ENCODE data around the gene AK9. TPM values are rescaled to one million over a fixed set of nuclear protein-coding genes. Genes with fewer than 3 reads are reported as not detected.

The AK9 gene
- polyA plus RNA-seq, 1 donor from 2014 or later, result 27.7 TPM

- no peak overlapping the region for H3K4me2 ChIP-seq (ENCODE audit: low read length)
- no peak overlapping the region for H3K9ac ChIP-seq (ENCODE audit: low read length)
- H3K4me3 ChIP-seq (ENCODE audit: low read length), result no peak overlapping the region
- TF ChIP-seq POLR2AphosphoS5 (IDR thresholded peaks at IDR 0.05) (no peak), EZH2 (IDR thresholded peaks at IDR 0.05; ENCODE audit: borderline replicate concordance, insufficient read depth, low read length, poor library complexity, severe bottlenecking) (no peak), MXI1 (conservative IDR thresholded peaks at IDR 0.05; ENCODE audit: poor library complexity, severe bottlenecking) (no peak), RAD21 (conservative IDR thresholded peaks at IDR 0.05) (no peak), EP300 (conservative IDR thresholded peaks at IDR 0.05; ENCODE audit: poor library complexity, severe bottlenecking) (no peak), SMC3 (conservative IDR thresholded peaks at IDR 0.05; ENCODE audit: poor library complexity) (no peak), TAF1 (IDR thresholded peaks at IDR 0.05; ENCODE audit: low read depth) (no peak)
- TF ChIP-seq, protein P1, sequence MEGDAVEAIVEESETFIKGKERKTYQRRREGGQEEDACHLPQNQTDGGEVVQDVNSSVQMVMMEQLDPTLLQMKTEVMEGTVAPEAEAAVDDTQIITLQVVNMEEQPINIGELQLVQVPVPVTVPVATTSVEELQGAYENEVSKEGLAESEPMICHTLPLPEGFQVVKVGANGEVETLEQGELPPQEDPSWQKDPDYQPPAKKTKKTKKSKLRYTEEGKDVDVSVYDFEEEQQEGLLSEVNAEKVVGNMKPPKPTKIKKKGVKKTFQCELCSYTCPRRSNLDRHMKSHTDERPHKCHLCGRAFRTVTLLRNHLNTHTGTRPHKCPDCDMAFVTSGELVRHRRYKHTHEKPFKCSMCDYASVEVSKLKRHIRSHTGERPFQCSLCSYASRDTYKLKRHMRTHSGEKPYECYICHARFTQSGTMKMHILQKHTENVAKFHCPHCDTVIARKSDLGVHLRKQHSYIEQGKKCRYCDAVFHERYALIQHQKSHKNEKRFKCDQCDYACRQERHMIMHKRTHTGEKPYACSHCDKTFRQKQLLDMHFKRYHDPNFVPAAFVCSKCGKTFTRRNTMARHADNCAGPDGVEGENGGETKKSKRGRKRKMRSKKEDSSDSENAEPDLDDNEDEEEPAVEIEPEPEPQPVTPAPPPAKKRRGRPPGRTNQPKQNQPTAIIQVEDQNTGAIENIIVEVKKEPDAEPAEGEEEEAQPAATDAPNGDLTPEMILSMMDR (IDR thresholded peaks at IDR 0.05; ENCODE audit: poor library complexity, severe bottlenecking), result no peak
- TF ChIP-seq, protein P2, sequence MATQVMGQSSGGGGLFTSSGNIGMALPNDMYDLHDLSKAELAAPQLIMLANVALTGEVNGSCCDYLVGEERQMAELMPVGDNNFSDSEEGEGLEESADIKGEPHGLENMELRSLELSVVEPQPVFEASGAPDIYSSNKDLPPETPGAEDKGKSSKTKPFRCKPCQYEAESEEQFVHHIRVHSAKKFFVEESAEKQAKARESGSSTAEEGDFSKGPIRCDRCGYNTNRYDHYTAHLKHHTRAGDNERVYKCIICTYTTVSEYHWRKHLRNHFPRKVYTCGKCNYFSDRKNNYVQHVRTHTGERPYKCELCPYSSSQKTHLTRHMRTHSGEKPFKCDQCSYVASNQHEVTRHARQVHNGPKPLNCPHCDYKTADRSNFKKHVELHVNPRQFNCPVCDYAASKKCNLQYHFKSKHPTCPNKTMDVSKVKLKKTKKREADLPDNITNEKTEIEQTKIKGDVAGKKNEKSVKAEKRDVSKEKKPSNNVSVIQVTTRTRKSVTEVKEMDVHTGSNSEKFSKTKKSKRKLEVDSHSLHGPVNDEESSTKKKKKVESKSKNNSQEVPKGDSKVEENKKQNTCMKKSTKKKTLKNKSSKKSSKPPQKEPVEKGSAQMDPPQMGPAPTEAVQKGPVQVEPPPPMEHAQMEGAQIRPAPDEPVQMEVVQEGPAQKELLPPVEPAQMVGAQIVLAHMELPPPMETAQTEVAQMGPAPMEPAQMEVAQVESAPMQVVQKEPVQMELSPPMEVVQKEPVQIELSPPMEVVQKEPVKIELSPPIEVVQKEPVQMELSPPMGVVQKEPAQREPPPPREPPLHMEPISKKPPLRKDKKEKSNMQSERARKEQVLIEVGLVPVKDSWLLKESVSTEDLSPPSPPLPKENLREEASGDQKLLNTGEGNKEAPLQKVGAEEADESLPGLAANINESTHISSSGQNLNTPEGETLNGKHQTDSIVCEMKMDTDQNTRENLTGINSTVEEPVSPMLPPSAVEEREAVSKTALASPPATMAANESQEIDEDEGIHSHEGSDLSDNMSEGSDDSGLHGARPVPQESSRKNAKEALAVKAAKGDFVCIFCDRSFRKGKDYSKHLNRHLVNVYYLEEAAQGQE (IDR thresholded peaks at IDR 0.05; ENCODE audit: borderline replicate concordance), result no peak
- H4K20me1 ChIP-seq (ENCODE audit: insufficient read depth), result no peaks in the 10 kb centered on the region
- H3K9me2 ChIP-seq (ENCODE audit: insufficient read depth, low read length), result no peaks in the 10 kb centered on the region
- no peaks in the 10 kb centered on the region for H3F3A ChIP-seq (ENCODE audit: insufficient read depth, low read length, poor library complexity, severe bottlenecking)
- no peak overlapping the region for H2AFZ ChIP-seq (ENCODE audit: low read depth, low read length)
- H3K27me3 ChIP-seq (ENCODE audit: insufficient read depth, low read depth, low read length), result no peaks in the 10 kb centered on the region
- no peaks in the 10 kb centered on the region for H3K9me3 ChIP-seq (ENCODE audit: low read length)
- H3K36me3 ChIP-seq (ENCODE audit: insufficient read depth, low read length), result peaks cover 4% of the 10 kb centered on the region
- H3K27ac ChIP-seq (ENCODE audit: low read length), result no peak overlapping the region
- no peaks in the 10 kb centered on the region for H3K79me2 ChIP-seq (replicated peaks; ENCODE audit: insufficient read depth, low read length)
Measured at GRCh38 chr6:109471105-109471810, 219.7 kb downstream of the AK9 start.

DNA sequence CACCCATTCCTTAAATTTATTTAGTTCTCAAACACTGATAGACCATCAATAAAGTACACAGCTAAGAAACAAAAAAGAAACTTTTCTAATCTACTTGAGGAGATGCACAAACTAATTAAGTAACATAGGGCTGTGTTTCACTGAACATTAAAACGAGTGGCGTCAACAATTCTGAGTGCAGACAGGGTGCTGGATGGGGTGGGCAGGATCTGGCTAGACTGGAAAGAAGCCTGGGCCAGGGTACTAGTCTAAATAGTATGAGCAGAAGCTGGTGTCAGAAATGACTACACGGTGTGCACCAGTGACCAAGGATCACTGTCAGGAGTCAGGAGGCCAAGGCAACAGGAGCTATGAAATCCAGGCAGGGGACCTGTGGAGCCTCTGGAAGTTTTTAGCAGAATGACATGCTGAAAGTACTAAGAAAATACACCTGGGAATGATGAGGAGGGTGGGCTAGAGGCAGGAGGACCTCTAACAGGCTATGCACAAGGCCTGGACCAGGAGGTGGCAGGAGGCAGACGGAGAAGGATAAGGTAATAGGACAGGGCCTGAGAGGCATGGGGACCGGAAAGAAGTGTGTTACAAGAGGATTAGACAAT, 221.3 kb downstream of the AK9 start:
- Histone ChIP-seq H3K27me3 (ENCODE audit: insufficient read depth, low read depth, low read length) (no peaks in the 10 kb centered on the region), H3K4me3 (ENCODE audit: low read length) (no peak overlapping the region), H3K27ac (ENCODE audit: low read length) (no peak overlapping the region), H3K36me3 (ENCODE audit: insufficient read depth, low read length) (peaks cover 9% of the 10 kb centered on the region), H3K9me3 (ENCODE audit: low read length) (no peaks in the 10 kb centered on the region), H3K9me2 (ENCODE audit: insufficient read depth, low read length) (no peaks in the 10 kb centered on the region), H3K79me2 (replicated peaks; ENCODE audit: insufficient read depth, low read length) (no peaks in the 10 kb centered on the region), H4K20me1 (ENCODE audit: insufficient read depth) (no peaks in the 10 kb centered on the region), H3F3A (ENCODE audit: insufficient read depth, low read length, poor library complexity, severe bottlenecking) (no peaks in the 10 kb centered on the region), H3K4me2 (ENCODE audit: low read length) (no peak overlapping the region), H3K9ac (ENCODE audit: low read length) (no peak overlapping the region), H2AFZ (ENCODE audit: low read depth, low read length) (no peak overlapping the region)
- no peak for TF ChIP-seq EP300 (conservative IDR thresholded peaks at IDR 0.05; ENCODE audit: poor library complexity, severe bottlenecking)
- TF ChIP-seq, protein P2 (IDR thresholded peaks at IDR 0.05; ENCODE audit: borderline replicate concordance), result no peak

Measured in neural cell (in vitro differentiated cells).